HCT116 (cell line): ENCODE results near the gene MND1.

Experiments used
- CBX3 ChIP-seq: IDR thresholded peaks from 2 replicates; pipeline ENCODE4 v1.6.1; 2012; ENCODE audit warnings: low read depth
- EZH2 ChIP-seq: fragments of 200-600 bp; sonication (generic); IDR thresholded peaks from 2 replicates; pipeline ENCODE4 v1.6.1; 2017; ENCODE audit warnings: antibody characterized with exemption, mixed run types
- POLR2A ChIP-seq: IDR thresholded peaks from 2 replicates; pipeline ENCODE4 v1.7.0; 2011; ENCODE audit warnings: borderline replicate concordance; ENCODE audit not compliant: insufficient read depth, insufficient read length; ENCODE audit errors: extremely low read depth
- RAD21 ChIP-seq: IDR thresholded peaks from 2 replicates; pipeline ENCODE4 v1.6.1; 2012; ENCODE audit warnings: low read depth, mild to moderate bottlenecking
- SIN3A ChIP-seq: IDR thresholded peaks from 2 replicates; pipeline ENCODE4 v1.6.1; 2012; ENCODE audit warnings: low read depth
- SP1 ChIP-seq: IDR thresholded peaks from 2 replicates; pipeline ENCODE4 v1.6.1; 2012; ENCODE audit warnings: low read depth
- ZFX ChIP-seq: fragments of 450-650 bp; IDR thresholded peaks from 2 replicates; pipeline ENCODE4 v1.6.1; 2017
- ZNF274 ChIP-seq: fragments of 200-500 bp; sonication (Bioruptor generic); IDR thresholded peaks from 2 replicates; pipeline ENCODE4 v1.6.1; 2014; ENCODE audit warnings: mild to moderate bottlenecking, low read depth, low read length, inconsistent platforms
- TF ChIP-seq, protein P1 (sequence below), 3 experiments: fragments of 200-600 bp in 1 of 3; sonication (generic) in 1 of 3; IDR thresholded peaks in 2 of 3; conservative IDR thresholded peaks in 1 of 3; 2 replicates each; pipeline ENCODE4 v1.5.1; 2012 to 2017; ENCODE audit warnings: low read depth in 2 of 3, low read length in 2 of 3, antibody characterized with exemption in 1 of 3, borderline replicate concordance in 1 of 3, control low read depth in 1 of 3, mild to moderate bottlenecking in 1 of 3, mixed read lengths in 1 of 3, mixed run types in 1 of 3, moderate library complexity in 1 of 3; ENCODE audit not compliant: insufficient read depth in 1 of 3

DNA sequence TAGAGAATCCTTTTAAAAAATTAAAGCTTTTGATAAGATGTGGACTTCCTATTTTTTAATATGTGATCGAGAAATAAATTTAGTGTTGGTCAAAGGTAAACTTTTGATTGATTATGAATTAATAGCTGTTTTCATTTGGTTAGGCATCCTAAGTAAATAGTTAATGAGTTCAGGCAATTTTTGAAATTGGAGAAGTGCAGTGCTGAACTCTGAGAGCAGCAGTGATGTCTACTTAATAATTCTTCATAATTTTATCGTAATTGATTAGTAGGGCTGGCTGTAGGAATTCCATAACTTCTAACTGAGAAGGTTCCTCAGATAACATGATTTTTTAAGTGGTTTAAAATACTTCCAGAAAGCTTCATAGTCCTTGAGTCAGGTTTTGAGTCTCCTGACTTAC, 1.5 kb downstream of the MND1 start:
- TF ChIP-seq RAD21, result no peak
- TF ChIP-seq, protein P1, sequence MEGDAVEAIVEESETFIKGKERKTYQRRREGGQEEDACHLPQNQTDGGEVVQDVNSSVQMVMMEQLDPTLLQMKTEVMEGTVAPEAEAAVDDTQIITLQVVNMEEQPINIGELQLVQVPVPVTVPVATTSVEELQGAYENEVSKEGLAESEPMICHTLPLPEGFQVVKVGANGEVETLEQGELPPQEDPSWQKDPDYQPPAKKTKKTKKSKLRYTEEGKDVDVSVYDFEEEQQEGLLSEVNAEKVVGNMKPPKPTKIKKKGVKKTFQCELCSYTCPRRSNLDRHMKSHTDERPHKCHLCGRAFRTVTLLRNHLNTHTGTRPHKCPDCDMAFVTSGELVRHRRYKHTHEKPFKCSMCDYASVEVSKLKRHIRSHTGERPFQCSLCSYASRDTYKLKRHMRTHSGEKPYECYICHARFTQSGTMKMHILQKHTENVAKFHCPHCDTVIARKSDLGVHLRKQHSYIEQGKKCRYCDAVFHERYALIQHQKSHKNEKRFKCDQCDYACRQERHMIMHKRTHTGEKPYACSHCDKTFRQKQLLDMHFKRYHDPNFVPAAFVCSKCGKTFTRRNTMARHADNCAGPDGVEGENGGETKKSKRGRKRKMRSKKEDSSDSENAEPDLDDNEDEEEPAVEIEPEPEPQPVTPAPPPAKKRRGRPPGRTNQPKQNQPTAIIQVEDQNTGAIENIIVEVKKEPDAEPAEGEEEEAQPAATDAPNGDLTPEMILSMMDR (IDR thresholded peaks at IDR 0.05 in 2 of 3, conservative IDR thresholded peaks at IDR 0.05 in 1 of 3; ENCODE audit: borderline replicate concordance in 1 of 3, insufficient read depth in 1 of 3, low read depth in 2 of 3, low read length in 2 of 3), result no peak
- TF ChIP-seq POLR2A, result no peak
- TF ChIP-seq SIN3A, result no peak
- no peak for TF ChIP-seq ZFX
- no peak; the same call in 1 of the 2 replicates for TF ChIP-seq SP1
- no peak for TF ChIP-seq EZH2
- TF ChIP-seq CBX3, result no peak
- no peak for TF ChIP-seq ZNF274
